HepG2 (cell line): ENCODE data around the gene LILRB4.
"Not testable (repeated sequence)": the region's sequence is repeated elsewhere in the genome, so short reads cannot be mapped to it uniquely, and the experiment has no call there.

Experiments
- ATF6 ChIP-seq: sonication (generic); formaldehyde crosslinking; conservative IDR thresholded peaks from 2 replicates; pipeline ENCODE4 v1.4.0; 2020; ENCODE audit warnings: missing genetic modification reagents
- CBFB ChIP-seq: sonication (generic); formaldehyde crosslinking; IDR thresholded peaks from 2 replicates; pipeline ENCODE4 v1.4.0; 2020; ENCODE audit warnings: missing genetic modification reagents
- NR2C2 ChIP-seq: sonication (generic); formaldehyde crosslinking; IDR thresholded peaks from 2 replicates; pipeline ENCODE4 v1.4.0; 2020; ENCODE audit warnings: missing genetic modification reagents, mild to moderate bottlenecking, moderate library complexity, borderline replicate concordance
- SMARCC2 ChIP-seq: fragments of 450-650 bp; IDR thresholded peaks from 2 replicates; pipeline ENCODE4 v1.6.1; 2017; ENCODE audit warnings: antibody characterized with exemption, mild to moderate bottlenecking
- ZNF549 ChIP-seq: sonication (generic); formaldehyde crosslinking; IDR thresholded peaks from 2 replicates; pipeline ENCODE4 v1.5.0; 2020; ENCODE audit warnings: missing genetic modification reagents
- ZNF570 ChIP-seq: sonication (generic); formaldehyde crosslinking; IDR thresholded peaks from 2 replicates; pipeline ENCODE4 v1.4.0; 2020; ENCODE audit warnings: mild to moderate bottlenecking, missing genetic modification reagents, borderline replicate concordance

- not testable (repeated sequence) for TF ChIP-seq CBFB (CRISPR knock-in tag); SMARCC2; ZNF549; NR2C2; ZNF570; ATF6 (CRISPR knock-in tag)
Measured at GRCh38 chr19:54681596-54681995, 18.8 kb downstream of the LILRB4 start.
